Hepatocyte (in vitro differentiated cells): Measurements from ENCODE around the gene KIAA1217.

Source experiments
- CTCF ChIP-seq: fragments of 200-600 bp; sonication (generic); IDR thresholded peaks from 2 replicates; pipeline ENCODE4 v1.5.1; 2016; ENCODE audit warnings: antibody characterized with exemption, mild to moderate bottlenecking; ENCODE audit not compliant: poor library complexity
- EZH2 ChIP-seq: fragments of 200-600 bp; sonication (generic); IDR thresholded peaks from 2 replicates; pipeline ENCODE4 v1.6.1; 2016; ENCODE audit warnings: antibody characterized with exemption, mild to moderate bottlenecking, borderline replicate concordance

GRCh38 chr10:24215196-24215595 is 6.3 kb downstream of the KIAA1217 start:
- TF ChIP-seq CTCF: no peak
- no peak for TF ChIP-seq EZH2
